Liver (tissue), 9 donors: ENCODE data around the gene PIPOX. TPM values are rescaled to one million over a fixed set of nuclear protein-coding genes. Genes with fewer than 3 reads are reported as not detected.

ENCODE experiments used
- DNase-seq: peaks from one replicate; pipeline ENCODE4 v3.0.0-alpha.2; 2017; ENCODE audit warnings: low spot score
- H3K27ac ChIP-seq, 2 donors: one replicate each; pipeline ENCODE4 v1.7.0; 2013; ENCODE audit warnings: inconsistent platforms in 2 of 2, low read length in 2 of 2, control low read depth in 1 of 2, low read depth in 1 of 2, mild to moderate bottlenecking in 1 of 2
- H3K27me3 ChIP-seq, 4 donors: one replicate each; pipeline versions ENCODE4 v1.6.1 to v1.7.0; 2013; ENCODE audit warnings: low read length in 3 of 4, inconsistent platforms in 1 of 4, mild to moderate bottlenecking in 1 of 4, moderate library complexity in 1 of 4; ENCODE audit not compliant: control insufficient read depth in 4 of 4, insufficient read depth in 4 of 4
- H3K36me3 ChIP-seq, 4 donors: one replicate each; pipeline versions ENCODE4 v1.6.1 to v1.7.0; 2013; ENCODE audit warnings: low read length in 3 of 4, mild to moderate bottlenecking in 3 of 4, low read depth in 1 of 4, moderate library complexity in 1 of 4; ENCODE audit not compliant: control insufficient read depth in 4 of 4, insufficient read depth in 3 of 4
- H3K4me1 ChIP-seq, 4 donors: one replicate each; pipeline versions ENCODE4 v1.6.1 to v1.7.0; 2013; ENCODE audit warnings: low read length in 3 of 4, mild to moderate bottlenecking in 3 of 4, moderate library complexity in 1 of 4; ENCODE audit not compliant: control insufficient read depth in 4 of 4, insufficient read depth in 4 of 4
- H3K4me3 ChIP-seq, 3 donors: one replicate each; pipeline versions ENCODE4 v1.6.1 to v1.7.0; 2013; ENCODE audit warnings: low read length in 3 of 3, control low read depth in 1 of 3, low read depth in 1 of 3, mild to moderate bottlenecking in 1 of 3
- H3K9ac ChIP-seq, 2 donors: one replicate each; pipeline ENCODE4 v1.7.0; 2013; ENCODE audit warnings: low read length in 2 of 2, mild to moderate bottlenecking in 2 of 2, moderate library complexity in 2 of 2, control low read depth in 1 of 2, low read depth in 1 of 2
- H3K9me3 ChIP-seq, 4 donors: one replicate each; pipeline versions ENCODE4 v1.6.1 to v1.7.0; 2013; ENCODE audit warnings: low read length in 3 of 4; ENCODE audit not compliant: control insufficient read depth in 4 of 4
- EGR1 ChIP-seq, 2 donors: IDR thresholded peaks; 2 replicates each; pipeline ENCODE4 v1.6.1; 2016 to 2018; ENCODE audit warnings: antibody characterized with exemption in 2 of 2, low read depth in 2 of 2
- FOXA1 ChIP-seq: IDR thresholded peaks from 2 replicates; pipeline ENCODE4 v1.6.1; 2016; ENCODE audit warnings: antibody characterized with exemption
- FOXA2 ChIP-seq: IDR thresholded peaks from 2 replicates; pipeline ENCODE4 v1.6.1; 2016; ENCODE audit warnings: antibody characterized with exemption
- GABPA ChIP-seq, 2 donors: IDR thresholded peaks in 1 of 2; conservative IDR thresholded peaks in 1 of 2; 2 replicates each; pipeline ENCODE4 v1.6.1; 2016; ENCODE audit warnings: antibody characterized with exemption in 2 of 2, mild to moderate bottlenecking in 1 of 2, moderate library complexity in 1 of 2
- HNF4A ChIP-seq, 2 donors: conservative IDR thresholded peaks; 2 replicates each; pipeline ENCODE4 v1.6.1; 2016; ENCODE audit warnings: antibody characterized with exemption in 2 of 2, mild to moderate bottlenecking in 2 of 2
- HNF4G ChIP-seq: IDR thresholded peaks from 2 replicates; pipeline ENCODE4 v1.6.1; 2016; ENCODE audit warnings: antibody characterized with exemption
- JUND ChIP-seq, 2 donors: IDR thresholded peaks; 2 replicates each; pipeline ENCODE4 v1.6.1; 2016; ENCODE audit warnings: antibody characterized with exemption in 2 of 2
- NR2F2 ChIP-seq: IDR thresholded peaks from 2 replicates; pipeline ENCODE4 v1.6.1; 2016; ENCODE audit warnings: antibody characterized with exemption
- RAD21 ChIP-seq, 2 donors: IDR thresholded peaks; 2 replicates each; pipeline ENCODE4 v1.6.1; 2016; ENCODE audit warnings: antibody characterized with exemption in 2 of 2, mild to moderate bottlenecking in 2 of 2
- RXRA ChIP-seq, 2 donors: IDR thresholded peaks; 2 replicates each; pipeline ENCODE4 v1.6.1; 2017 to 2018; ENCODE audit warnings: antibody characterized with exemption in 2 of 2, mild to moderate bottlenecking in 1 of 2
- SP1 ChIP-seq: IDR thresholded peaks from 2 replicates; pipeline ENCODE4 v1.6.1; 2018; ENCODE audit warnings: antibody characterized with exemption, mild to moderate bottlenecking
- TAF1 ChIP-seq: conservative IDR thresholded peaks from 2 replicates; pipeline ENCODE4 v1.6.1; 2016; ENCODE audit warnings: antibody characterized with exemption, mild to moderate bottlenecking
- WGBS: extraction: QIAGEN DNeasy Blood & Tissue Kit; methylation state at CpG from one replicate; pipeline ENCODE4 v1.1.7; 2013; 5-methylcytosine and 5-hydroxymethylcytosine counted together
- polyA plus RNA-seq, 2 donors: library from polyadenylated mRNA; stranded (reverse) in 1 of 2; unstranded in 1 of 2; fragments of 200-250 nt in 1 of 2; fragments of >200 nt in 1 of 2; fragmentation: Nextera tagmentation in 1 of 2; extraction: Ambion mirVana in 1 of 2; gene quantifications; one replicate each; pipeline versions ENCODE4 v1.2.1 to v1.2.3, GENCODE V29; 2013 to 2015
- total RNA-seq, 2 donors: library from RNA; depleted of rRNA; stranded (reverse); fragments of >200 nt; gene quantifications; one replicate each; pipeline ENCODE4 v1.2.3, GENCODE V29; 2014
- TF ChIP-seq, protein P1 (sequence below): IDR thresholded peaks from 2 replicates; pipeline ENCODE4 v1.6.1; 2016; ENCODE audit warnings: antibody characterized with exemption, mild to moderate bottlenecking
- TF ChIP-seq, protein P2 (sequence below): IDR thresholded peaks from 2 replicates; pipeline ENCODE4 v1.6.1; 2016; ENCODE audit warnings: antibody characterized with exemption
- TF ChIP-seq, protein P3 (sequence below): fragments of 150-350 bp; IDR thresholded peaks from 2 replicates; pipeline ENCODE4 v1.5.1; 2017; ENCODE audit warnings: improper control_type of control experiment, low read depth, low read length; ENCODE audit not compliant: missing input control
- TF ChIP-seq, protein P4 (sequence below): IDR thresholded peaks from 2 replicates; pipeline ENCODE4 v1.6.1; 2016; ENCODE audit warnings: antibody characterized with exemption
- donor health status: healthy.
- donor health status: healthy.
- donor health status: healthy.
- donor health status: healthy.
- donor health status: healthy.

The PIPOX gene
- total and polyA plus RNA-seq, 4 donors = 19.3 to 227 (median 158) TPM

DNA sequence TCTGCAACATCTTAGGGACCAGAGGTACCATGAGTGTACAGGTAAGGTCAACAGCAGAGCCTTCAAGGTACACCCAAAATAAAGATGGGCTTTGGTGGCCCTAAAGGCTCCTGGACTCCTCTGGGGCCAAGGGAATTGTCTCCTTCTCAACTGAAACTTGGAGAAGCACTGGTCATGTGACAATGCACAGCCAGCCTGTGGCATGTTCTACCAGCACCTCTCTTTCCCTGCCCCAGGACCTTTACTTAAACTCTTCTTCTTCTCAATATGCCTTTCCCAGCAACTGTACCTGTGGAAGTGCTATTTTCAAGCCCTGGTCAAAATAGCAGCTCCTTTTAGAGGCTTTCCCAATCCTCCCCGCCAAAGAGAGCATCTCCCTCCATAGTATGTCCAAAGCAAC lies 28.4 kb downstream of the PIPOX start:
- no peak overlapping the region for H3K27ac ChIP-seq
- H3K4me3 ChIP-seq = no peak overlapping the region
- TF ChIP-seq, protein P1, sequence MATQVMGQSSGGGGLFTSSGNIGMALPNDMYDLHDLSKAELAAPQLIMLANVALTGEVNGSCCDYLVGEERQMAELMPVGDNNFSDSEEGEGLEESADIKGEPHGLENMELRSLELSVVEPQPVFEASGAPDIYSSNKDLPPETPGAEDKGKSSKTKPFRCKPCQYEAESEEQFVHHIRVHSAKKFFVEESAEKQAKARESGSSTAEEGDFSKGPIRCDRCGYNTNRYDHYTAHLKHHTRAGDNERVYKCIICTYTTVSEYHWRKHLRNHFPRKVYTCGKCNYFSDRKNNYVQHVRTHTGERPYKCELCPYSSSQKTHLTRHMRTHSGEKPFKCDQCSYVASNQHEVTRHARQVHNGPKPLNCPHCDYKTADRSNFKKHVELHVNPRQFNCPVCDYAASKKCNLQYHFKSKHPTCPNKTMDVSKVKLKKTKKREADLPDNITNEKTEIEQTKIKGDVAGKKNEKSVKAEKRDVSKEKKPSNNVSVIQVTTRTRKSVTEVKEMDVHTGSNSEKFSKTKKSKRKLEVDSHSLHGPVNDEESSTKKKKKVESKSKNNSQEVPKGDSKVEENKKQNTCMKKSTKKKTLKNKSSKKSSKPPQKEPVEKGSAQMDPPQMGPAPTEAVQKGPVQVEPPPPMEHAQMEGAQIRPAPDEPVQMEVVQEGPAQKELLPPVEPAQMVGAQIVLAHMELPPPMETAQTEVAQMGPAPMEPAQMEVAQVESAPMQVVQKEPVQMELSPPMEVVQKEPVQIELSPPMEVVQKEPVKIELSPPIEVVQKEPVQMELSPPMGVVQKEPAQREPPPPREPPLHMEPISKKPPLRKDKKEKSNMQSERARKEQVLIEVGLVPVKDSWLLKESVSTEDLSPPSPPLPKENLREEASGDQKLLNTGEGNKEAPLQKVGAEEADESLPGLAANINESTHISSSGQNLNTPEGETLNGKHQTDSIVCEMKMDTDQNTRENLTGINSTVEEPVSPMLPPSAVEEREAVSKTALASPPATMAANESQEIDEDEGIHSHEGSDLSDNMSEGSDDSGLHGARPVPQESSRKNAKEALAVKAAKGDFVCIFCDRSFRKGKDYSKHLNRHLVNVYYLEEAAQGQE = no peak
- TF ChIP-seq RXRA (IDR thresholded peaks at IDR 0.05) (no peak), GABPA (IDR thresholded peaks at IDR 0.05 in 1 of 2, conservative IDR thresholded peaks at IDR 0.05 in 1 of 2) (no peak), RAD21 (IDR thresholded peaks at IDR 0.05) (no peak), FOXA2 (no peak), JUND (IDR thresholded peaks at IDR 0.05) (no peak), HNF4G (no peak), SP1 (no peak), FOXA1 (no peak), EGR1 (IDR thresholded peaks at IDR 0.05; ENCODE audit: low read depth in 2 of 2) (no peak), NR2F2 (no peak), TAF1 (no peak), HNF4A (conservative IDR thresholded peaks at IDR 0.05) (no peak)
- TF ChIP-seq, protein P2, sequence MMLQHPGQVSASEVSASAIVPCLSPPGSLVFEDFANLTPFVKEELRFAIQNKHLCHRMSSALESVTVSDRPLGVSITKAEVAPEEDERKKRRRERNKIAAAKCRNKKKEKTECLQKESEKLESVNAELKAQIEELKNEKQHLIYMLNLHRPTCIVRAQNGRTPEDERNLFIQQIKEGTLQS = no peak
- TF ChIP-seq, protein P3, sequence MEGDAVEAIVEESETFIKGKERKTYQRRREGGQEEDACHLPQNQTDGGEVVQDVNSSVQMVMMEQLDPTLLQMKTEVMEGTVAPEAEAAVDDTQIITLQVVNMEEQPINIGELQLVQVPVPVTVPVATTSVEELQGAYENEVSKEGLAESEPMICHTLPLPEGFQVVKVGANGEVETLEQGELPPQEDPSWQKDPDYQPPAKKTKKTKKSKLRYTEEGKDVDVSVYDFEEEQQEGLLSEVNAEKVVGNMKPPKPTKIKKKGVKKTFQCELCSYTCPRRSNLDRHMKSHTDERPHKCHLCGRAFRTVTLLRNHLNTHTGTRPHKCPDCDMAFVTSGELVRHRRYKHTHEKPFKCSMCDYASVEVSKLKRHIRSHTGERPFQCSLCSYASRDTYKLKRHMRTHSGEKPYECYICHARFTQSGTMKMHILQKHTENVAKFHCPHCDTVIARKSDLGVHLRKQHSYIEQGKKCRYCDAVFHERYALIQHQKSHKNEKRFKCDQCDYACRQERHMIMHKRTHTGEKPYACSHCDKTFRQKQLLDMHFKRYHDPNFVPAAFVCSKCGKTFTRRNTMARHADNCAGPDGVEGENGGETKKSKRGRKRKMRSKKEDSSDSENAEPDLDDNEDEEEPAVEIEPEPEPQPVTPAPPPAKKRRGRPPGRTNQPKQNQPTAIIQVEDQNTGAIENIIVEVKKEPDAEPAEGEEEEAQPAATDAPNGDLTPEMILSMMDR = no peak
- TF ChIP-seq, protein P4, sequence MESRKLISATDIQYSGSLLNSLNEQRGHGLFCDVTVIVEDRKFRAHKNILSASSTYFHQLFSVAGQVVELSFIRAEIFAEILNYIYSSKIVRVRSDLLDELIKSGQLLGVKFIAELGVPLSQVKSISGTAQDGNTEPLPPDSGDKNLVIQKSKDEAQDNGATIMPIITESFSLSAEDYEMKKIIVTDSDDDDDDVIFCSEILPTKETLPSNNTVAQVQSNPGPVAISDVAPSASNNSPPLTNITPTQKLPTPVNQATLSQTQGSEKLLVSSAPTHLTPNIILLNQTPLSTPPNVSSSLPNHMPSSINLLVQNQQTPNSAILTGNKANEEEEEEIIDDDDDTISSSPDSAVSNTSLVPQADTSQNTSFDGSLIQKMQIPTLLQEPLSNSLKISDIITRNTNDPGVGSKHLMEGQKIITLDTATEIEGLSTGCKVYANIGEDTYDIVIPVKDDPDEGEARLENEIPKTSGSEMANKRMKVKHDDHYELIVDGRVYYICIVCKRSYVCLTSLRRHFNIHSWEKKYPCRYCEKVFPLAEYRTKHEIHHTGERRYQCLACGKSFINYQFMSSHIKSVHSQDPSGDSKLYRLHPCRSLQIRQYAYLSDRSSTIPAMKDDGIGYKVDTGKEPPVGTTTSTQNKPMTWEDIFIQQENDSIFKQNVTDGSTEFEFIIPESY = no peak
- DNase-seq = no peak
- H3K4me1 ChIP-seq = no peaks in the 10 kb centered on the region
- no peaks in the 10 kb centered on the region for H3K9me3 ChIP-seq
- no peak overlapping the region for H3K9ac ChIP-seq
- peaks cover 0 to 2% (median under 1%) of the 10 kb centered on the region in 4 donors for H3K36me3 ChIP-seq
- 97% methylated on average over 1 of the region's 1 CpG for WGBS
- H3K27me3 ChIP-seq = no peaks in the 10 kb centered on the region

DNA sequence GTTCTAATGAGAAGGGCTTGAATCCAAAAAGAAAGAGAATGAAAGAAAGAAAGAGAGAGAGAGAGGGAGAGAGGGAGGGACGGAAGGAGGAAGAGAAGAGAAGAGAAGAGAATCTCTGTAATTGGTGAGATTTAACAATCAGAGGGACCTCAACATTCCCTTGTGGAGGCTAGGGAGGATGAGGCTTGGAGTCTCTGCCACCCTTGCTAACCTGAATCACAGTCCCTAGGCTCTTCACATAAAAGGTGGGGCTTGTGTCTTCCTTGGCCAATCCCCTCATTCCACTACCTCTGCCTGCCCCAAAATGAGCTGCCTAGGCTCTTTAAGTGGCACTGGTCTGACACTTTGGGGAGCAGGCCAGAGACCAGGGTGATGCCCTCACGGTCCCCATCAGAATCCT lies 30.1 kb downstream of the PIPOX start:
- Histone ChIP-seq H3K9me3 (no peaks in the 10 kb centered on the region), H3K36me3 (peaks cover 0 to 8% (median 3%) of the 10 kb centered on the region in 4 donors), H3K4me3 (no peak overlapping the region), H3K4me1 (peaks cover 0 to 4% (median 0%) of the 10 kb centered on the region in 4 donors), H3K9ac (no peak overlapping the region), H3K27ac (no peak overlapping the region), H3K27me3 (no peaks in the 10 kb centered on the region)
- no peak for DNase-seq
- TF ChIP-seq SP1 (no peak), FOXA1 (no peak)
- WGBS = 83% methylated on average over 2 of the region's 2 CpGs
